ENCODE data around the gene ACAA1. TPM values are rescaled to one million over a fixed set of nuclear protein-coding genes. Genes with fewer than 3 reads are reported as not detected.

ACAA1 gene
- total and polyA plus RNA-seq, 2 of the 13 experiments (the other 11 are each of a cell fraction or from before 2014, with no cell fraction given) = 60.8 to 188 TPM

DNA sequence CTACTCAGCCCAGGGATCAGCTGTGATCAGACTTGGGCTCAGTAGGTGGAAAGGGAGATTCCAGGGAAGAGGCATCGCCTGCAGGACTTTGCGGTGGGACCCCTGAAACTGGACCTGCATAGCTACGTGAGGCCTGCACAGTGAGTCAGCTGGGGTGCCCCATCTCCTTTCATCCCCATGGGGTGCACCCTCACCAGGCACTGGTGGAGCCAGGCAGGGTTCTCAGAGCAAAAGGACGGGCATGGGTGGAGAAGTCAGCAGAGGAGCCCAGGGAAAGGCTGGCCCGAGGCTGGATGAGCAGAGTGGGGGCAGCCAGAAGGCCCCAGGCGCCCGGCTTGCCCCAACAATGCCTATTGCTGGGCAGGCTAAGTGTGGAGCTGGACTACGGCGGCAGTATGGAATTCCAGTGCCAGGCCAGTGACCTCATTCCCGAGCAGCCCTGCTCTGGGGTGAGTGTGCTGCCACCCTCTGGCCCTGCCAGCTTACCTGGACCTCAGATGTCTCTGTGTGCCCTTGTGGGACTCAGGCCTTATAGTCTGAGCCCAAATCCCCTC lies 19.7 kb downstream of the ACAA1 start (continued):
- TF ChIP-seq THAP7 (CRISPR knock-in tag; IDR thresholded peaks at IDR 0.05) (no peak), MXD1 (CRISPR knock-in tag; IDR thresholded peaks at IDR 0.05) (0 out of 2 replicates have a peak, but pooled peaks have one; percentile 1), ZNF850 (CRISPR knock-in tag; conservative IDR thresholded peaks at IDR 0.05) (no peak), ISL2 (CRISPR knock-in tag; IDR thresholded peaks at IDR 0.05) (no peak), MEIS1 (CRISPR knock-in tag; IDR thresholded peaks at IDR 0.05; ENCODE audit: borderline replicate concordance) (no peak), SPEN (CRISPR knock-in tag; IDR thresholded peaks at IDR 0.05; ENCODE audit: low read depth) (no peak), TFDP2 (CRISPR knock-in tag; IDR thresholded peaks at IDR 0.05) (no peak), TRIM22 (IDR thresholded peaks at IDR 0.05) (no peak), MYC (CRISPR knock-in tag; IDR thresholded peaks at IDR 0.05; ENCODE audit: borderline replicate concordance) (no peak), TOE1 (CRISPR knock-in tag; IDR thresholded peaks at IDR 0.05) (no peak), ZNF292 (CRISPR knock-in tag; IDR thresholded peaks at IDR 0.05; ENCODE audit: borderline replicate concordance, low read depth) (no peak), LRRFIP1 (CRISPR knock-in tag; conservative IDR thresholded peaks at IDR 0.05) (no peak), ZNF672 (CRISPR knock-in tag; IDR thresholded peaks at IDR 0.05) (no peak), ZNF281 (CRISPR knock-in tag; IDR thresholded peaks at IDR 0.05; ENCODE audit: borderline replicate concordance) (no peak), ZNF205 (CRISPR knock-in tag; IDR thresholded peaks at IDR 0.05) (no peak), ATRX (CRISPR knock-in tag; IDR thresholded peaks at IDR 0.05; ENCODE audit: borderline replicate concordance) (no peak), MEIS2 (CRISPR knock-in tag; IDR thresholded peaks at IDR 0.05) (no peak), MIER2 (CRISPR knock-in tag; IDR thresholded peaks at IDR 0.05) (no peak)
- TF ChIP-seq, protein P1, sequence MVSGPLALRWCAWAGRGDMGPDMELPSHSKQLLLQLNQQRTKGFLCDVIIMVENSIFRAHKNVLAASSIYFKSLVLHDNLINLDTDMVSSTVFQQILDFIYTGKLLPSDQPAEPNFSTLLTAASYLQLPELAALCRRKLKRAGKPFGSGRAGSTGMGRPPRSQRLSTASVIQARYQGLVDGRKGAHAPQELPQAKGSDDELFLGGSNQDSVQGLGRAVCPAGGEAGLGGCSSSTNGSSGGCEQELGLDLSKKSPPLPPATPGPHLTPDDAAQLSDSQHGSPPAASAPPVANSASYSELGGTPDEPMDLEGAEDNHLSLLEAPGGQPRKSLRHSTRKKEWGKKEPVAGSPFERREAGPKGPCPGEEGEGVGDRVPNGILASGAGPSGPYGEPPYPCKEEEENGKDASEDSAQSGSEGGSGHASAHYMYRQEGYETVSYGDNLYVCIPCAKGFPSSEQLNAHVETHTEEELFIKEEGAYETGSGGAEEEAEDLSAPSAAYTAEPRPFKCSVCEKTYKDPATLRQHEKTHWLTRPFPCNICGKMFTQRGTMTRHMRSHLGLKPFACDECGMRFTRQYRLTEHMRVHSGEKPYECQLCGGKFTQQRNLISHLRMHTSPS (CRISPR knock-in tag; IDR thresholded peaks at IDR 0.05; ENCODE audit: low read depth) = 0 out of 2 replicates have a peak, but pooled peaks have one; percentile 5
